Activated naive CD4-positive, alpha-beta T cell treated with Interleukin-2 at 50 U/mL for 16 hours (primary cell): ENCODE data around the gene ALOXE3.
A peak's percentile ranks its signal among the peaks of the same experiment; 100 is the strongest.
"Not testable (repeated sequence)": the region's sequence is repeated elsewhere in the genome, so short reads cannot be mapped to it uniquely, and the experiment has no call there.

Experiments used
- DNase-seq: peaks from one replicate; pipeline ENCODE4 v3.0.0-alpha.2; 2020

ALOXE3 gene

GRCh38 chr17:8121407-8121680 lies 3.0 kb upstream of the ALOXE3 start:
- DNase-seq: no peak

- peak; percentile 79 for DNase-seq
These were observed 2.4 kb upstream of the ALOXE3 start for GRCh38 chr17:8120520-8121406.

GRCh38 chr17:8119581-8120519 lies 1.5 kb upstream of the ALOXE3 start:
- DNase-seq: peak; percentile 88

GRCh38 chr17:8118769-8119580 lies 661 bp upstream of the ALOXE3 start:
- DNase-seq: peak; percentile 88

- no peak for DNase-seq
These were observed 841 bp downstream of the ALOXE3 start for GRCh38 chr17:8117367-8117979.

- no peak for DNase-seq
These were observed 1.5 kb downstream of the ALOXE3 start for GRCh38 chr17:8116776-8117175.

GRCh38 chr17:8110907-8111306 lies 7.4 kb downstream of the ALOXE3 start:
- DNase-seq: no peak

- no peak for DNase-seq
These were observed 7.9 kb downstream of the ALOXE3 start for GRCh38 chr17:8110456-8110804.

GRCh38 chr17:8109661-8110455 lies 8.5 kb downstream of the ALOXE3 start:
- DNase-seq: peak; percentile 82

- DNase-seq: no peak
These were observed 9.2 kb downstream of the ALOXE3 start for GRCh38 chr17:8108972-8109660.

GRCh38 chr17:8106980-8107379 lies 11.3 kb downstream of the ALOXE3 start:
- DNase-seq: not testable (repeated sequence)

GRCh38 chr17:8105957-8106398 lies 12.3 kb downstream of the ALOXE3 start:
- DNase-seq: no peak

- no peak for DNase-seq
These were observed 13.4 kb downstream of the ALOXE3 start for GRCh38 chr17:8104911-8105310.

- no peak for DNase-seq
These were observed 14.8 kb downstream of the ALOXE3 start for GRCh38 chr17:8103549-8103948.

- no peak for DNase-seq
These were observed 16.6 kb downstream of the ALOXE3 start for GRCh38 chr17:8101721-8102120.

GRCh38 chr17:8100763-8101162 lies 17.6 kb downstream of the ALOXE3 start:
- DNase-seq: no peak

- no peak for DNase-seq
These were observed 18.2 kb downstream of the ALOXE3 start for GRCh38 chr17:8100111-8100510.

GRCh38 chr17:8096541-8096940 lies 21.8 kb downstream of the ALOXE3 start:
- no peak for DNase-seq

- DNase-seq: no peak
These were observed 23.0 kb downstream of the ALOXE3 start for GRCh38 chr17:8095361-8095760.

GRCh38 chr17:8091033-8091687 lies 27.2 kb downstream of the ALOXE3 start:
- no peak for DNase-seq

GRCh38 chr17:8089728-8090127 lies 28.6 kb downstream of the ALOXE3 start:
- no peak for DNase-seq
